CD14-positive monocyte (primary cell): ENCODE results near the gene PPP1R1C. TPM values are rescaled to one million over a fixed set of nuclear protein-coding genes. Genes with fewer than 3 reads are reported as not detected.

Source experiments
- DNase-seq, 3 donors: peaks; one replicate each; pipeline ENCODE4 v3.0.0-alpha.2; 2011 to 2022
- H2AFZ ChIP-seq: 2 replicates; pipeline ENCODE4 v1.6.0; 2012; ENCODE audit warnings: mild to moderate bottlenecking, low read depth, low read length, inconsistent platforms; ENCODE audit not compliant: insufficient read depth, poor library complexity, severe bottlenecking
- H3K27ac ChIP-seq, 2 donors: 1 replicate in 1 of 2; 2 replicates in 1 of 2; pipeline ENCODE4 v1.5.1; 2012 to 2013; ENCODE audit warnings: low read length in 2 of 2, control low read depth in 1 of 2, inconsistent platforms in 1 of 2, low read depth in 1 of 2, mild to moderate bottlenecking in 1 of 2
- H3K27me3 ChIP-seq, 2 donors: one replicate each; pipeline versions ENCODE4 v1.6.0 to v1.6.1; 2011 to 2013; ENCODE audit warnings: low read length in 2 of 2; ENCODE audit not compliant: control insufficient read depth in 2 of 2, insufficient read depth in 2 of 2
- H3K36me3 ChIP-seq, 2 donors: replicated peaks in 1 of 2; 1 replicate in 1 of 2; 2 replicates in 1 of 2; pipeline versions ENCODE4 v1.5.1 to v1.6.1; 2012 to 2013; ENCODE audit warnings: low read length in 2 of 2, control low read depth in 1 of 2, inconsistent platforms in 1 of 2, mild to moderate bottlenecking in 1 of 2; ENCODE audit not compliant: insufficient read depth in 2 of 2, control insufficient read depth in 1 of 2
- H3K4me1 ChIP-seq, 2 donors: 1 replicate in 1 of 2; 2 replicates in 1 of 2; pipeline versions ENCODE4 v1.5.1 to v1.6.1; 2012 to 2013; ENCODE audit warnings: low read length in 2 of 2, control low read depth in 1 of 2, inconsistent platforms in 1 of 2, mild to moderate bottlenecking in 1 of 2, moderate library complexity in 1 of 2; ENCODE audit not compliant: insufficient read depth in 2 of 2, control insufficient read depth in 1 of 2
- H3K4me2 ChIP-seq: replicated peaks from 2 replicates; pipeline ENCODE3; 2012; ENCODE audit warnings: low read length, moderate library complexity, mild to moderate bottlenecking; ENCODE audit not compliant: poor library complexity, severe bottlenecking; ENCODE audit errors: extremely low read depth
- H3K4me3 ChIP-seq, 3 experiments: fragments of 200-600 bp in 1 of 3; sonication (generic) in 1 of 3; replicated peaks in 1 of 3; 1 replicate in 2 of 3; 2 replicates in 1 of 3; pipeline ENCODE4 v1.5.1; 2011 to 2013; ENCODE audit warnings: low read length in 3 of 3, mild to moderate bottlenecking in 3 of 3, control low read depth in 2 of 3, low read depth in 2 of 3, inconsistent platforms in 1 of 3, moderate library complexity in 1 of 3
- H3K79me2 ChIP-seq: 2 replicates; pipeline ENCODE4 v1.6.0; 2012; ENCODE audit warnings: mild to moderate bottlenecking, control low read depth, inconsistent platforms, low read length, moderate library complexity; ENCODE audit not compliant: insufficient read depth
- H3K9ac ChIP-seq: 2 replicates; pipeline ENCODE4 v1.6.0; 2017; ENCODE audit warnings: low read length, mild to moderate bottlenecking; ENCODE audit not compliant: insufficient read depth, poor library complexity, severe bottlenecking
- H3K9me3 ChIP-seq, 2 donors: replicated peaks in 1 of 2; 1 replicate in 1 of 2; 2 replicates in 1 of 2; pipeline versions ENCODE4 v1.5.1 to v1.6.1; 2012 to 2013; ENCODE audit warnings: low read length in 2 of 2, control low read depth in 1 of 2; ENCODE audit not compliant: control insufficient read depth in 1 of 2, insufficient read depth in 1 of 2
- H4K20me1 ChIP-seq: 2 replicates; pipeline ENCODE4 v1.6.0; 2012; ENCODE audit warnings: mild to moderate bottlenecking, low read length, control low read depth, moderate library complexity; ENCODE audit not compliant: insufficient read depth
- H3K27ac Mint-ChIP-seq, 7 donors: one replicate each; pipeline ENCODE4 v1.8.0; 2020; ENCODE audit warnings: mild to moderate bottlenecking in 7 of 7, mixed read lengths in 7 of 7, moderate library complexity in 6 of 7, inconsistent platforms in 2 of 7
- H3K27me3 Mint-ChIP-seq, 3 donors: one replicate each; pipeline ENCODE4 v1.8.0; 2021 to 2022; ENCODE audit warnings: low read depth in 3 of 3, mild to moderate bottlenecking in 3 of 3, mixed read lengths in 3 of 3, moderate library complexity in 3 of 3, inconsistent platforms in 1 of 3
- H3K36me3 Mint-ChIP-seq, 2 donors: one replicate each; pipeline ENCODE4 v1.8.0; 2020; ENCODE audit warnings: mixed read lengths in 2 of 2, inconsistent platforms in 1 of 2, mild to moderate bottlenecking in 1 of 2
- H3K4me1 Mint-ChIP-seq: one replicate; pipeline ENCODE4 v1.8.0; 2020; ENCODE audit warnings: mild to moderate bottlenecking, mixed read lengths
- H3K4me3 Mint-ChIP-seq, 2 donors: one replicate each; pipeline ENCODE4 v1.8.0; 2020; ENCODE audit warnings: mild to moderate bottlenecking in 2 of 2, mixed read lengths in 2 of 2, moderate library complexity in 1 of 2
- H3K9me3 Mint-ChIP-seq, 7 donors: one replicate each; pipeline ENCODE4 v1.8.0; 2020 to 2022; ENCODE audit warnings: mixed read lengths in 7 of 7, mild to moderate bottlenecking in 6 of 7, moderate library complexity in 6 of 7, inconsistent platforms in 2 of 7
- CTCF ChIP-seq: fragments of 200-600 bp; IDR thresholded peaks from one replicate; pipeline ENCODE4 v1.8.0; 2022; ENCODE audit warnings: antibody characterized with exemption, mild to moderate bottlenecking
- WGBS: methylation state at CpG from one replicate; pipeline ENCODE4 v1.1.5; 2013; ENCODE audit warnings: missing lambda C conversion rate; ENCODE audit not compliant: insufficient coverage; 5-methylcytosine and 5-hydroxymethylcytosine counted together
- intact Hi-C, 2 donors: fragments of 100-400 bp; cut with micrococcal nuclease; formaldehyde crosslinking; loops; one replicate each; pipeline versions ENCODE4 v1.15.0 to v1.15.1; 2023
- polyA plus RNA-seq, 3 donors: library from polyadenylated mRNA; depleted of rRNA in 1 of 3; unstranded in 2 of 3; stranded (reverse) in 1 of 3; fragments of 300-500 nt in 2 of 3; fragments of >200 nt in 1 of 3; fragmentation: Illumina TruSeq in 2 of 3; gene quantifications; 1 replicate in 2 of 3; 2 replicates in 1 of 3; pipeline ENCODE4 v1.2.3, GENCODE V29; 2012 to 2021

The PPP1R1C gene
- polyA plus RNA-seq, 3 donors, result not detected

GRCh38 chr2:182098648-182099047, 113.0 kb downstream of the PPP1R1C start:
- H3K9me3 Mint-ChIP-seq, result peaks cover 0 to 7% (median 4%) of the 10 kb centered on the region in 7 donors
- no peak overlapping the region for H3K27ac Mint-ChIP-seq
- H3K27me3 Mint-ChIP-seq, result peaks cover 0 to 2% (median 0%) of the 10 kb centered on the region in 3 donors
- H4K20me1 ChIP-seq, result no peaks in the 10 kb centered on the region
- H3K36me3 ChIP-seq, result no peaks in the 10 kb centered on the region
- no peak for TF ChIP-seq CTCF
- no peaks in the 10 kb centered on the region for H3K9me3 ChIP-seq
- no peaks in the 10 kb centered on the region for H3K36me3 Mint-ChIP-seq
- no peaks in the 10 kb centered on the region for H3K27me3 ChIP-seq
- no peak overlapping the region for H3K4me2 ChIP-seq
- peaks cover 6% of the 10 kb centered on the region for H3K4me1 Mint-ChIP-seq
- no peak overlapping the region for H3K4me3 ChIP-seq
- no peaks in the 10 kb centered on the region for H3K4me1 ChIP-seq
- no peak overlapping the region for H3K4me3 Mint-ChIP-seq
- no CpG with 5 or more reads among the region's 1 CpG for WGBS
- H2AFZ ChIP-seq, result no peak overlapping the region
- intact Hi-C loops, result no loop called here
- no peaks in the 10 kb centered on the region for H3K79me2 ChIP-seq
- no peak for DNase-seq
- H3K27ac ChIP-seq, result no peak overlapping the region
- H3K9ac ChIP-seq, result no peak overlapping the region

- Mint-ChIP-seq H3K27ac (no peak overlapping the region), H3K27me3 (peaks cover 0 to 3% (median 0%) of the 10 kb centered on the region in 3 donors), H3K36me3 (no peaks in the 10 kb centered on the region), H3K9me3 (peaks cover 0 to 3% (median 0%) of the 10 kb centered on the region in 7 donors), H3K4me3 (no peak overlapping the region), H3K4me1 (peaks cover 6% of the 10 kb centered on the region)
- H3K36me3 ChIP-seq, result no peaks in the 10 kb centered on the region
- no peak overlapping the region for H2AFZ ChIP-seq
- H3K79me2 ChIP-seq, result no peaks in the 10 kb centered on the region
- H3K4me1 ChIP-seq, result no peaks in the 10 kb centered on the region
- DNase-seq, result no peak
- H3K9ac ChIP-seq, result no peak overlapping the region
- H3K27me3 ChIP-seq, result no peaks in the 10 kb centered on the region
- H3K27ac ChIP-seq, result no peak overlapping the region
- intact Hi-C loops, result no loop called here
- no peaks in the 10 kb centered on the region for H3K9me3 ChIP-seq
- H3K4me3 ChIP-seq, result no peak overlapping the region
- no peaks in the 10 kb centered on the region for H4K20me1 ChIP-seq
- H3K4me2 ChIP-seq, result no peak overlapping the region
- TF ChIP-seq CTCF, result peak; percentile 28
Observed at GRCh38 chr2:182101263-182101662, 115.6 kb downstream of the PPP1R1C start.
